ENCODE results near the gene CRY1.

CRY1 gene

DNA sequence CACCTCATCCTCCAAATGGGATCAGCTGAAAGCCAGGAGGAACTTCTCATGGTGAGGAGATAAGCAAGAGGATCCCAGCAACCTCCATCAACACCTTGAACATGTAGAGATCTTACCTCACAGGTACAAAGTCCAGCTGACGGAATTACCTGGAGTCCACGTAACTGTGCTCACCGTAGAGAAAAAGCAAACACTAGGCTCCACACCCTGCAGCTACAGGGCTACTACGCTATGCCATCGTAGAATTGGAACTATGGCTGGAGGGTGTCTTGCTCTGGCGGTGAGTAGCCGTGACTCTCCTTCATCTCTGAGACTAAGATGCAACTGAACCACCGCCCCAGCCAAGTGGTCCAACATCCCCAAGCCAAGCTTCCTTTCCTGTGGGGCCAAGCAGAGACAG, 50.5 kb downstream of the CRY1 start:
- peaks cover 7% of the 10 kb centered on the region; the same call in 1 of the 2 replicates for H3K79me2 ChIP-seq (ENCODE audit: insufficient read depth, low read length)
- no peaks in the 10 kb centered on the region for H4K20me1 ChIP-seq (ENCODE audit: insufficient read depth, low read length, poor library complexity, severe bottlenecking)
- no peak overlapping the region for H3K4me3 ChIP-seq (ENCODE audit: low read length, poor library complexity, severe bottlenecking)
- H3F3A ChIP-seq (ENCODE audit: low read depth) = no peaks in the 10 kb centered on the region
- H3K9me2 ChIP-seq (replicated peaks; ENCODE audit: low read depth, low read length) = no peaks in the 10 kb centered on the region
- H3K36me3 ChIP-seq (ENCODE audit: insufficient read depth, low read length) = no peaks in the 10 kb centered on the region
- no peaks in the 10 kb centered on the region for H3K4me1 ChIP-seq (ENCODE audit: insufficient read depth, low read length, poor library complexity, severe bottlenecking)
- H3K9ac ChIP-seq (ENCODE audit: low read depth, low read length, poor library complexity, severe bottlenecking) = no peak overlapping the region
- TF ChIP-seq EZH2phosphoT487 (IDR thresholded peaks at IDR 0.05; ENCODE audit: borderline replicate concordance) = no peak
- no peaks in the 10 kb centered on the region for H3K27me3 ChIP-seq (ENCODE audit: insufficient read depth, low read length, poor library complexity, severe bottlenecking)
- H3K9me3 ChIP-seq (ENCODE audit: insufficient read depth, low read depth, low read length) = peaks cover 4% of the 10 kb centered on the region; the same call in 1 of the 2 replicates
- H3K4me2 ChIP-seq (ENCODE audit: low read depth, low read length, poor library complexity, severe bottlenecking) = no peak overlapping the region
- no peak overlapping the region for H2AFZ ChIP-seq (ENCODE audit: low read length)

- no peak overlapping the region for H3K4me3 ChIP-seq (ENCODE audit: low read length, poor library complexity, severe bottlenecking)
- no peaks in the 10 kb centered on the region for H3K36me3 ChIP-seq (ENCODE audit: insufficient read depth, low read length)
- no peak overlapping the region for H3K4me2 ChIP-seq (ENCODE audit: low read depth, low read length, poor library complexity, severe bottlenecking)
- H3K9ac ChIP-seq (ENCODE audit: low read depth, low read length, poor library complexity, severe bottlenecking) = no peak overlapping the region
- H3K27me3 ChIP-seq (ENCODE audit: insufficient read depth, low read length, poor library complexity, severe bottlenecking) = no peaks in the 10 kb centered on the region
- no peaks in the 10 kb centered on the region for H4K20me1 ChIP-seq (ENCODE audit: insufficient read depth, low read length, poor library complexity, severe bottlenecking)
- TF ChIP-seq CTCF (conservative IDR thresholded peaks at IDR 0.05; ENCODE audit: low read length) (no peak), EZH2phosphoT487 (IDR thresholded peaks at IDR 0.05; ENCODE audit: borderline replicate concordance) (no peak)
- H3F3A ChIP-seq (ENCODE audit: low read depth) = no peaks in the 10 kb centered on the region
- no peak overlapping the region for H2AFZ ChIP-seq (ENCODE audit: low read length)
- H3K79me2 ChIP-seq (ENCODE audit: insufficient read depth, low read length) = peaks cover 5% of the 10 kb centered on the region; the same call in 1 of the 2 replicates
- H3K4me1 ChIP-seq (ENCODE audit: insufficient read depth, low read length, poor library complexity, severe bottlenecking) = peaks cover 11% of the 10 kb centered on the region
- no peaks in the 10 kb centered on the region for H3K9me3 ChIP-seq (ENCODE audit: insufficient read depth, low read depth, low read length)
- H3K9me2 ChIP-seq (replicated peaks; ENCODE audit: low read depth, low read length) = no peaks in the 10 kb centered on the region
Measured at GRCh38 chr12:107035733-107036132, 57.6 kb downstream of the CRY1 start.

- H3K9me2 ChIP-seq (replicated peaks; ENCODE audit: low read depth, low read length) = no peaks in the 10 kb centered on the region
- no peak overlapping the region for H3K4me3 ChIP-seq (ENCODE audit: low read length, poor library complexity, severe bottlenecking)
- H3F3A ChIP-seq (ENCODE audit: low read depth) = no peaks in the 10 kb centered on the region
- peaks cover 18% of the 10 kb centered on the region for H3K4me1 ChIP-seq (ENCODE audit: insufficient read depth, low read length, poor library complexity, severe bottlenecking)
- H2AFZ ChIP-seq (ENCODE audit: low read length) = no peak overlapping the region
- H3K9ac ChIP-seq (ENCODE audit: low read depth, low read length, poor library complexity, severe bottlenecking) = no peak overlapping the region
- no peaks in the 10 kb centered on the region for H3K36me3 ChIP-seq (ENCODE audit: insufficient read depth, low read length)
- TF ChIP-seq EZH2phosphoT487 (IDR thresholded peaks at IDR 0.05; ENCODE audit: borderline replicate concordance) (no peak), CTCF (conservative IDR thresholded peaks at IDR 0.05; ENCODE audit: low read length) (no peak)
- no peaks in the 10 kb centered on the region for H3K27me3 ChIP-seq (ENCODE audit: insufficient read depth, low read length, poor library complexity, severe bottlenecking)
- H3K4me2 ChIP-seq (ENCODE audit: low read depth, low read length, poor library complexity, severe bottlenecking) = no peak overlapping the region
- no peaks in the 10 kb centered on the region for H3K9me3 ChIP-seq (ENCODE audit: insufficient read depth, low read depth, low read length)
- no peaks in the 10 kb centered on the region for H4K20me1 ChIP-seq (ENCODE audit: insufficient read depth, low read length, poor library complexity, severe bottlenecking)
- H3K79me2 ChIP-seq (ENCODE audit: insufficient read depth, low read length) = peaks cover 5% of the 10 kb centered on the region; the same call in 1 of the 2 replicates
Measured at GRCh38 chr12:107033758-107034739, 59.3 kb downstream of the CRY1 start.
